DND-41 (cell line): ENCODE results near the gene ZNF750.

Source experiments
- EZH2 ChIP-seq: IDR thresholded peaks from 3 replicates; pipeline ENCODE4 v1.6.1; 2012; ENCODE audit warnings: borderline replicate concordance, low read depth, mild to moderate bottlenecking, moderate library complexity, low read length, inconsistent platforms; ENCODE audit not compliant: severe bottlenecking
- TF ChIP-seq, protein P1 (sequence below): IDR thresholded peaks from 2 replicates; pipeline ENCODE4 v1.5.1; 2012; ENCODE audit warnings: borderline replicate concordance, low read length, moderate library complexity, mild to moderate bottlenecking; ENCODE audit not compliant: poor library complexity, severe bottlenecking; ENCODE audit errors: extremely low read depth

DNA sequence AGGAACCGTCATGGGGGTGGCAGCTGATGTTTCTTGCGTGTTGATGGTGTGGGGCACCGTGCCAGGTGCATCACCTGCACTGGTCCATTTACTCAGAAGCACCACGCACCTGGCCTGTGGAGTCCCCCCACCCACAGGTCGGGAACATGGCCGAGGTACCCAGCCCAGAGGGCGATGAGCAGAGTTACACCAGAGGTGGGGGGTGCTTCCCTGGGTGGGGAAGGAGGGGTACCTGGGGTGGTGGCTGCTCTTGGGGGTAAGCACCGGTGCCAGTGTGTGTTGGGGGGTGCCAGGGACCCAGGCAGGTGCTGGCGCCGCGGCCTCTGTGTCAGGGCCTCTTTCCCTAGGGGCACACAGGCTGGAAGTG is 5.0 kb upstream of the ZNF750 start:
- TF ChIP-seq, protein P1, sequence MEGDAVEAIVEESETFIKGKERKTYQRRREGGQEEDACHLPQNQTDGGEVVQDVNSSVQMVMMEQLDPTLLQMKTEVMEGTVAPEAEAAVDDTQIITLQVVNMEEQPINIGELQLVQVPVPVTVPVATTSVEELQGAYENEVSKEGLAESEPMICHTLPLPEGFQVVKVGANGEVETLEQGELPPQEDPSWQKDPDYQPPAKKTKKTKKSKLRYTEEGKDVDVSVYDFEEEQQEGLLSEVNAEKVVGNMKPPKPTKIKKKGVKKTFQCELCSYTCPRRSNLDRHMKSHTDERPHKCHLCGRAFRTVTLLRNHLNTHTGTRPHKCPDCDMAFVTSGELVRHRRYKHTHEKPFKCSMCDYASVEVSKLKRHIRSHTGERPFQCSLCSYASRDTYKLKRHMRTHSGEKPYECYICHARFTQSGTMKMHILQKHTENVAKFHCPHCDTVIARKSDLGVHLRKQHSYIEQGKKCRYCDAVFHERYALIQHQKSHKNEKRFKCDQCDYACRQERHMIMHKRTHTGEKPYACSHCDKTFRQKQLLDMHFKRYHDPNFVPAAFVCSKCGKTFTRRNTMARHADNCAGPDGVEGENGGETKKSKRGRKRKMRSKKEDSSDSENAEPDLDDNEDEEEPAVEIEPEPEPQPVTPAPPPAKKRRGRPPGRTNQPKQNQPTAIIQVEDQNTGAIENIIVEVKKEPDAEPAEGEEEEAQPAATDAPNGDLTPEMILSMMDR, result no peak
- no peak for TF ChIP-seq EZH2
